ENCODE data around the gene PDGFRA. TPM values are rescaled to one million over a fixed set of nuclear protein-coding genes. Genes with fewer than 3 reads are reported as not detected.

The PDGFRA gene
- total RNA-seq, 1 experiment from 2014 or later = 6.8 TPM

DNA sequence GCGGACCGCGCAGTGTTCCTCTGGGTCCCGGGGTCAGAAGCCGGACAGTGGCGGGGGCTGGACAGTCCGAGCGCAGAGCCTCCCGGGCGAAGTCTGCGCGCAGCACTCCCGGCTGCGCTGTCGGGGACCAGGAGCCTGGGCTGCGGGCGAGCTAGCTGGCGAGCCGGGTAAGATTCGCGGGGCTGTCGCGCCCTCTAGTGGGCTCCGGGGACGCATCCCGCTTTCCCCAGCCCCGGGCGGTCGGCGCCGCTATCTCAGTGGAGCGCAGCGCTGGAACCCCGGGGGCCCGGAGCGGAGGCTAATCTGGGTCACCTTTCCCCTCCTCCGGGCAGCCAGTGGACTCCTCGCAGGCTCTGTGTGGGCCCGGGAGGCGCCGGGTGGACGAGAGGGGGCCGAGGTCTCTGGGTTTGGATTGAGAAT, 4.2 kb downstream of the PDGFRA start:
- Mint-ChIP-seq H3K36me3 (ENCODE audit: insufficient read depth in 1 of 3, low read depth in 3 of 3) (peaks cover 0 to 2% (median 1%) of the 10 kb centered on the region in 3 experiments; a peak in 3 of 7 replicates), H3K9me3 (peaks cover 6% of the 10 kb centered on the region in 2 experiments), H3K27ac (no peak overlapping the region), H3K4me1 (peaks cover 31 to 40% of the 10 kb centered on the region in 2 experiments), H3K27me3 (ENCODE audit: low read depth) (peaks cover 85% of the 10 kb centered on the region), H3K4me3 (peak overlapping the region; percentile 64 to 79)
- WGBS (ENCODE audit: extremely low coverage, insufficient read length, low lambda C conversion rate) = no CpG with 5 or more reads among the region's 43 CpGs
- Histone ChIP-seq H3K23me2 (ENCODE audit: insufficient read length, low read depth, low read length, poor library complexity, severe bottlenecking) (peaks cover 22% of the 10 kb centered on the region), H3K56ac (ENCODE audit: insufficient read length, low read depth, low read length) (no peak overlapping the region), H2AK5ac (ENCODE audit: insufficient read length, low read length) (no peak overlapping the region), H3K27ac (ENCODE audit: insufficient read length, low read depth, low read length) (no peak overlapping the region), H3K27me3 (ENCODE audit: insufficient read depth, low read length) (peaks cover 44% of the 10 kb centered on the region), H3K4ac (ENCODE audit: low read depth, low read length) (no peak overlapping the region), H3K18ac (ENCODE audit: insufficient read length, low read depth, low read length) (no peak overlapping the region), H4K91ac (ENCODE audit: insufficient read length, low read depth, low read length) (no peak overlapping the region), H4K5ac (ENCODE audit: insufficient read length, low read depth, low read length) (no peak overlapping the region), H3K9ac (ENCODE audit: extremely low read depth, insufficient read length, low read length) (no peak overlapping the region), H2BK5ac (ENCODE audit: insufficient read length, low read length) (no peak overlapping the region), H2BK12ac (ENCODE audit: insufficient read length, low read depth, low read length) (no peak overlapping the region), H3K14ac (ENCODE audit: insufficient read depth, low read length) (peak overlapping the region; percentile 62; the same call in 1 of the 2 replicates), H4K20me1 (ENCODE audit: control insufficient read depth, insufficient read depth, insufficient read length) (no peaks in the 10 kb centered on the region), H3K4me2 (ENCODE audit: insufficient read depth, insufficient read length, low read length) (peak overlapping the region; percentile 60), H3K23ac (ENCODE audit: insufficient read length, low read depth, low read length) (no peak overlapping the region), H2BK120ac (ENCODE audit: low read depth, low read length, poor library complexity, severe bottlenecking) (no peak overlapping the region), H3K4me1 (ENCODE audit: insufficient read depth, low read length) (no peaks in the 10 kb centered on the region; the same call in 1 of the 2 replicates), H4K8ac (replicated peaks; ENCODE audit: insufficient read length, low read depth, low read length) (no peak overlapping the region), H3K79me2 (ENCODE audit: insufficient read depth, low read length) (no peaks in the 10 kb centered on the region), H2BK15ac (ENCODE audit: low read depth, low read length) (no peak overlapping the region), H2AFZ (ENCODE audit: low read length) (no peak overlapping the region), H3T11ph (ENCODE audit: low read length) (no peak overlapping the region), H3K79me1 (ENCODE audit: insufficient read depth, low read depth, low read length, poor library complexity, severe bottlenecking) (no peaks in the 10 kb centered on the region), H3K9me3 (ENCODE audit: control insufficient read depth, low read depth, low read length) (no peaks in the 10 kb centered on the region), H2BK20ac (ENCODE audit: low read depth, low read length, poor library complexity, severe bottlenecking) (no peak overlapping the region)
- DNase-seq = peak; percentile 86
- TF ChIP-seq CTCF (conservative IDR thresholded peaks at IDR 0.05) = peak; percentile 76
